GM21786 (cell line): ENCODE results near the gene RAB10.
"Not testable (repeated sequence)": the region's sequence is repeated elsewhere in the genome, so short reads cannot be mapped to it uniquely, and the experiment has no call there.

Experiments used
- ATAC-seq: cut with Tn5 transposase; IDR thresholded peaks from one replicate; pipeline ENCODE4 v1.9.1; 2021; ENCODE audit not compliant: unreplicated experiment

Gene RAB10

GRCh38 chr2:26016012-26016705, 17.7 kb upstream of the RAB10 start:
- no peak for ATAC-seq

- not testable (repeated sequence) for ATAC-seq
Observed at GRCh38 chr2:26016706-26017045, 17.2 kb upstream of the RAB10 start.

- peak; percentile 20 for ATAC-seq
Observed at GRCh38 chr2:26017464-26018183, 16.3 kb upstream of the RAB10 start.

- peak; percentile 83 for ATAC-seq
Observed at GRCh38 chr2:26018184-26019055, 15.5 kb upstream of the RAB10 start.

- ATAC-seq, result no peak
Observed at GRCh38 chr2:26020231-26020640, 13.6 kb upstream of the RAB10 start.

- ATAC-seq, result no peak
Observed at GRCh38 chr2:26024260-26024659, 9.6 kb upstream of the RAB10 start.

GRCh38 chr2:26025509-26025908, 8.4 kb upstream of the RAB10 start:
- ATAC-seq, result no peak

- not testable (repeated sequence) for ATAC-seq
Observed at GRCh38 chr2:26028083-26028482, 5.8 kb upstream of the RAB10 start.

GRCh38 chr2:26032586-26033269, 1.2 kb upstream of the RAB10 start:
- ATAC-seq, result peak; percentile 14

- ATAC-seq, result peak; percentile 18
Observed at GRCh38 chr2:26033270-26033817, 540 bp upstream of the RAB10 start.

GRCh38 chr2:26034637-26034992, 731 bp downstream of the RAB10 start:
- ATAC-seq, result no peak

GRCh38 chr2:26035090-26035743, 1.3 kb downstream of the RAB10 start:
- no peak for ATAC-seq

GRCh38 chr2:26039603-26040323, 5.9 kb downstream of the RAB10 start:
- no peak for ATAC-seq

GRCh38 chr2:26043109-26043508, 9.2 kb downstream of the RAB10 start:
- ATAC-seq, result no peak

GRCh38 chr2:26043862-26044696, 10.2 kb downstream of the RAB10 start:
- ATAC-seq, result peak; percentile 69

- ATAC-seq, result no peak
Observed at GRCh38 chr2:26048791-26049190, 14.9 kb downstream of the RAB10 start.

- no peak for ATAC-seq
Observed at GRCh38 chr2:26049641-26050040, 15.8 kb downstream of the RAB10 start.

- ATAC-seq, result no peak
Observed at GRCh38 chr2:26052740-26053139, 18.9 kb downstream of the RAB10 start.
